ENCODE results near the gene PDZRN4. TPM values are rescaled to one million over a fixed set of nuclear protein-coding genes. Genes with fewer than 3 reads are reported as not detected.

Gene PDZRN4
- total and polyA plus RNA-seq, 5 donors = 0.28 to 0.74 (median 0.48) TPM

GRCh38 chr12:41424651-41425050 lies 236.5 kb downstream of the PDZRN4 start:
- Histone ChIP-seq H3K9me3 (ENCODE audit: control insufficient read depth, low read length) (no peaks in the 10 kb centered on the region), H3K4me3 (ENCODE audit: low read length) (no peak overlapping the region), H3K27me3 (ENCODE audit: control insufficient read depth, insufficient read depth) (peaks cover 2% of the 10 kb centered on the region), H3K4me1 (ENCODE audit: control insufficient read depth, insufficient read depth, low read length) (no peaks in the 10 kb centered on the region), H3K27ac (ENCODE audit: low read length) (no peak overlapping the region)
- no peak for ATAC-seq
- intact Hi-C loops (cut with DNase I) = no loop called here
- WGBS = 95% methylated on average over 1 of the region's 1 CpG
- DNase-seq = no peak

DNA sequence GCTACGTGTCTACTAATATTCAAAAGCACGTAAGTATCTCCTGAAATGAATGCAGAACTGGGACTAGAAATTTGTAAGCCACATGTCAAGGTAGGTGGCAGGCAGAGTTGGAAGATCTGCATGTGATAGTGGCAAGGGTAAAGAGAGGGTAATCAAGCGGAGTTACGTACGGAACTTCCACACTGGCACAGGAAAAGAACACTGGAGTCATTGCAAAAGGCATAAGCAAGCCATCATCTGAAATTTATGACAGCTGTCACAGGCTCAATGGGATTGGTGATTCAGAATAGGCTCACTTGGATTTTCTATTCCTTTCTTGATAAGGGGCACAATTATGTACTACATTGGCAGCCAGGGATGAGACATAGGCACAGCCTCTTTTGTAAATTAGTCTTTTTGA lies 245.3 kb downstream of the PDZRN4 start:
- no peak for DNase-seq
- intact Hi-C loops (cut with DNase I) = no loop called here
- no peak for ATAC-seq
- Histone ChIP-seq H3K9me3 (ENCODE audit: control insufficient read depth, low read length) (no peaks in the 10 kb centered on the region), H3K4me3 (ENCODE audit: low read length) (no peak overlapping the region), H3K4me1 (ENCODE audit: control insufficient read depth, insufficient read depth, low read length) (no peaks in the 10 kb centered on the region), H3K27me3 (ENCODE audit: control insufficient read depth, insufficient read depth) (peaks cover 1% of the 10 kb centered on the region), H3K27ac (ENCODE audit: low read length) (no peak overlapping the region)
- 92% methylated on average over 5 of the region's 5 CpGs for WGBS

DNA sequence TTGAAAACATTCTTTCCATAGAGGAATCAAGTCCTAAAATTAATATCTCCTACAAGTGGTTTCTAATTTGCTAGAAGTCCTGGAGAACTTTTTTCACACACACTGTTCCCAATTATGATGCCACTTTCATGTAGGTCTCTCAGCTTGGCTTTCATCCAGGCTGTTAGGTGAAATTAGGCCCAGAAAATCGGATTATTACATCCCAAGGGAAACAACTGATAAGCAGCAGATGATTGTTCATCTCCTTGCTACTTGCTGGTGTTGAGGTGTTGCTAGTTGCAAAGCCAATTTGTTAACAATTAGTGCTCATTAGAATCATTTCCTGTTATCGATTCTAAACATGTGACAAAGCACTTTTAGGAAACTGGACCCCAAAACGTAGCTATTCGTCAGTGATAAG lies 248.0 kb downstream of the PDZRN4 start:
- no peaks in the 10 kb centered on the region for H3K27me3 ChIP-seq (ENCODE audit: control insufficient read depth, insufficient read depth)
- no peaks in the 10 kb centered on the region for H3K4me1 ChIP-seq (ENCODE audit: control insufficient read depth, insufficient read depth, low read length)
- no peak overlapping the region for H3K27ac ChIP-seq (ENCODE audit: low read length)
- DNase-seq (no peak), ATAC-seq (no peak)
- no peak overlapping the region for H3K4me3 ChIP-seq (ENCODE audit: low read length)
- 50% methylated on average over 4 of the region's 4 CpGs for WGBS
- H3K9me3 ChIP-seq (ENCODE audit: control insufficient read depth, low read length) = no peaks in the 10 kb centered on the region
- intact Hi-C loops (cut with DNase I) = no loop called here

DNA sequence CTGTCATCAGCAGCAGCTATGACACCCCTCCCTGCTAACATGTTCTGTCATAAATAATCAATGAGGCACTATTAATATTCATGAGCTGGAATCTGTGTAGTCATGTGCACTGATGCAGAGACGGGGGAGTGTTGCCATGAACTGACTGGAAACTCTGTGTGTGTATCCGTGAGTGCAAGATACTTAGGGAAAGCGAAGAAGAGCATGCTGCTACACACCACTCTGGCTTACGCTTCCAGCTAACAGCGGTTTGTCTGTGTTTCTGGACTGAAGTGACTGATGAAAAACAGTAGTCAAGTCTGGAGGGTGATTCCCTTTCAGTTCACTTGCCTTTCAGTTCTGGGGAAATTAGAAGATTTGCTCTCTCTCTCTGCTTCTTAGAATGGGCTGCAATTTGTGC lies 249.4 kb downstream of the PDZRN4 start:
- Histone ChIP-seq H3K27ac (ENCODE audit: low read length) (no peak overlapping the region), H3K9me3 (ENCODE audit: control insufficient read depth, low read length) (no peaks in the 10 kb centered on the region), H3K27me3 (ENCODE audit: control insufficient read depth, insufficient read depth) (no peaks in the 10 kb centered on the region), H3K4me3 (ENCODE audit: low read length) (no peak overlapping the region), H3K4me1 (ENCODE audit: control insufficient read depth, insufficient read depth, low read length) (no peaks in the 10 kb centered on the region)
- DNase-seq (no peak), ATAC-seq (no peak)
- intact Hi-C loops (cut with DNase I) = no loop called here
- WGBS = 53% methylated on average over 5 of the region's 5 CpGs

DNA sequence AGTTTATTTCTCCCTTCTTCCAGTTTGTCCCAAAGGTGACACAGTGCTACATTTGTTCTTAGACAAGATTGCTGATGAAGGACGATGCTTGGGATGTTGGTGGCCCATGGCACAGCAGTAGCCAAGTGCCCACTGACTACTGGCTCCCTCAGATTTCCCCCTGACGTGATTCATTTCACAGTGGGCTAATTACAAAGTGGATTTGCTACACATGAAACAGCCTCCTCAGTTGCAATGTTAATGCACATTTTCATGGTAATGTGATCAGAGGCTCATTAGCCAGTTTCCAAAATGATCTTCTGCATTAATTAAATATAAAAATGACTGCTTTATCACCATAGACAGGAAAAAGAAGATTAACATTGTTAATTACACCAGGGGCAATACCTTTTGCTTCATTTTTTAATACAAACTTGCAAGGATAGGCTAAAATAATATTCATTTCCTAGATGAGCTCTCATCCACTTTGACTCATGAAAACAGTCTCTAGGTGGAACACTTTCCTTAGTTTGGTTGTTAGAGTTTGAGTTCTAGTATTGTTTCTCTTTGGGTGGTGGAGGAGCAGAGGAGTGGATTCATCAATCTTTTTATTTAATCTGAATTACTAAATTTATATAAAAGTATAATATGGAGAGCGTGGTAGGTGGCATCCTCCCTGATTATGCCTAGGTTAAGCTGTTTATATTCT lies 250.9 kb downstream of the PDZRN4 start:
- DNase-seq = no peak
- no peak for ATAC-seq
- no peaks in the 10 kb centered on the region for H3K4me1 ChIP-seq (ENCODE audit: control insufficient read depth, insufficient read depth, low read length)

GRCh38 chr12:41439801-41440200 lies 251.7 kb downstream of the PDZRN4 start:
- DNase-seq (no peak), ATAC-seq (no peak)
- no peak overlapping the region for H3K4me3 ChIP-seq (ENCODE audit: low read length)
- no peaks in the 10 kb centered on the region for H3K27me3 ChIP-seq (ENCODE audit: control insufficient read depth, insufficient read depth)
- H3K27ac ChIP-seq (ENCODE audit: low read length) = no peak overlapping the region
- 15% methylated on average over 2 of the region's 2 CpGs for WGBS
- intact Hi-C loops (cut with DNase I) = no loop called here
- H3K4me1 ChIP-seq (ENCODE audit: control insufficient read depth, insufficient read depth, low read length) = no peaks in the 10 kb centered on the region
- no peaks in the 10 kb centered on the region for H3K9me3 ChIP-seq (ENCODE audit: control insufficient read depth, low read length)

More for the DNA sequence above, 250.9 kb downstream of the PDZRN4 start:
- Histone ChIP-seq H3K27me3 (ENCODE audit: control insufficient read depth, insufficient read depth) (no peaks in the 10 kb centered on the region), H3K4me3 (ENCODE audit: low read length) (no peak overlapping the region), H3K9me3 (ENCODE audit: control insufficient read depth, low read length) (no peaks in the 10 kb centered on the region), H3K27ac (ENCODE audit: low read length) (no peak overlapping the region)
- WGBS = 84% methylated on average over 3 of the region's 3 CpGs
- intact Hi-C loops (cut with DNase I) = no loop called here

DNA sequence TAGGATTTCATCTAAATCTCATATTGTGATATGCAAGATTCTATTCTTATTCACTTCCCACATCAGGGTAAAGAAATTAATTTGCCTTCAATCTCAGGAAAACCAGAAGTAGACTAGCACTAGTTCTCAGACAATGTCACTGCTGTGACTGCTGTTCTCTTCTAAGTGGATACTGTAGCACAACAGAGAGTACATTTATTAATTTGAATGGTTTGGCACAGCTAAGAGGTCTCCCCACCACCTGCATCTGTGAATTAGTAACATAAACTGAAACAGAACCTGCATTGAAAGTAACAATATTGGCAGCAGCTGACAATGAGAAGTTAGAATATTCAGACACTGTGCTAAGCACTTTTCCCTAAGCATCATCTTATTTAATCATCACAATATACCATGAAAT lies 253.1 kb downstream of the PDZRN4 start:
- H3K4me3 ChIP-seq (ENCODE audit: low read length) = no peak overlapping the region
- intact Hi-C loops (cut with DNase I) = no loop called here
- H3K27ac ChIP-seq (ENCODE audit: low read length) = no peak overlapping the region
- DNase-seq = no peak
- H3K4me1 ChIP-seq (ENCODE audit: control insufficient read depth, insufficient read depth, low read length) = no peaks in the 10 kb centered on the region
- no peak for ATAC-seq
- H3K27me3 ChIP-seq (ENCODE audit: control insufficient read depth, insufficient read depth) = no peaks in the 10 kb centered on the region
- H3K9me3 ChIP-seq (ENCODE audit: control insufficient read depth, low read length) = no peaks in the 10 kb centered on the region

DNA sequence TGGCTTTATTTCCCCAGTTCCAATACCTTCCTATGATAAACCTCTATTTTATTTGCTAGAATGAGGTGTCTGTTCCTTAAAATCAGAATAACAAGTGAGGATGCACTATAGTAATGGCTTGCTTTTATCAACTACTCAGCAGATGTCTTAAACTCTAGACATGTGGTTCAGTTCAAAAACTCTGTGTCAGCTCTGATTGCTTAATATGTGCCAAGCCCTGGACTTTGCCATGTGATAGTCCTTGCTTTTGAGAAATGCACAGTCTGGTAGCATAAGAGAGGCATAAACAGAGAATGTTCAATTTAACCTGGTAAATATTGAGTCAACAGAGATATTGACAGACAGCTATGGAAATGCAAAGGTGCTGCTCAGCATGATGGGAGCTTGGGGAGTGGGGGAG lies 254.8 kb downstream of the PDZRN4 start:
- Histone ChIP-seq H3K4me1 (ENCODE audit: control insufficient read depth, insufficient read depth, low read length) (no peaks in the 10 kb centered on the region), H3K4me3 (ENCODE audit: low read length) (no peak overlapping the region), H3K9me3 (ENCODE audit: control insufficient read depth, low read length) (no peaks in the 10 kb centered on the region), H3K27ac (ENCODE audit: low read length) (no peak overlapping the region), H3K27me3 (ENCODE audit: control insufficient read depth, insufficient read depth) (no peaks in the 10 kb centered on the region)
- DNase-seq (no peak), ATAC-seq (no peak)
- intact Hi-C loops (cut with DNase I) = no loop called here

DNA sequence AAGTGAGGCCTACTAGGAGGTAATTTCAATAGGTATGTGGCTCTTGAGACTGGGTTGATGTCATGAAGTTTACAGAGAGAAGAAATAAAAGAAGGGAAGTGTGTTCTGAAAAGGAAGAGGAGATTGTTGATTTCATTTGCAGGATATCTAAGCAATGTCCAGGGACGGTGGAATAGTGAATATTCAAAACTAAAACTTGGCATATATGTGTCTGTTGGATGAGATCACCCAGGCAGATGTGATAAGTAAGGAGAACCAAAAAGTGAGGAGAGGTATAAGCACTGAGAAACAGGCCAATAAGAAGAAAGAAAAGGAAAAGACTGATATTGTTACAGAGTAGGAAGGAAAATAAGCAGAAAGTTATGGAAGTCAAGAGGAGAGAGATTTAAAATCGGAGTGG lies 255.6 kb downstream of the PDZRN4 start:
- ATAC-seq (no peak), DNase-seq (no peak)
- Histone ChIP-seq H3K4me3 (ENCODE audit: low read length) (no peak overlapping the region), H3K27ac (ENCODE audit: low read length) (no peak overlapping the region), H3K27me3 (ENCODE audit: control insufficient read depth, insufficient read depth) (no peaks in the 10 kb centered on the region), H3K9me3 (ENCODE audit: control insufficient read depth, low read length) (no peaks in the 10 kb centered on the region), H3K4me1 (ENCODE audit: control insufficient read depth, insufficient read depth, low read length) (no peaks in the 10 kb centered on the region)
- intact Hi-C loops (cut with DNase I) = no loop called here
- 29% methylated on average over 2 of the region's 2 CpGs for WGBS

GRCh38 chr12:41452838-41453407 lies 264.8 kb downstream of the PDZRN4 start:
- Histone ChIP-seq H3K27me3 (ENCODE audit: control insufficient read depth, insufficient read depth) (no peaks in the 10 kb centered on the region), H3K4me1 (ENCODE audit: control insufficient read depth, insufficient read depth, low read length) (no peaks in the 10 kb centered on the region), H3K4me3 (ENCODE audit: low read length) (no peak overlapping the region), H3K9me3 (ENCODE audit: control insufficient read depth, low read length) (no peaks in the 10 kb centered on the region), H3K27ac (ENCODE audit: low read length) (no peak overlapping the region)
- WGBS = 55% methylated on average over 6 of the region's 6 CpGs
- ATAC-seq (no peak), DNase-seq (no peak)
- intact Hi-C loops (cut with DNase I) = no loop called here

DNA sequence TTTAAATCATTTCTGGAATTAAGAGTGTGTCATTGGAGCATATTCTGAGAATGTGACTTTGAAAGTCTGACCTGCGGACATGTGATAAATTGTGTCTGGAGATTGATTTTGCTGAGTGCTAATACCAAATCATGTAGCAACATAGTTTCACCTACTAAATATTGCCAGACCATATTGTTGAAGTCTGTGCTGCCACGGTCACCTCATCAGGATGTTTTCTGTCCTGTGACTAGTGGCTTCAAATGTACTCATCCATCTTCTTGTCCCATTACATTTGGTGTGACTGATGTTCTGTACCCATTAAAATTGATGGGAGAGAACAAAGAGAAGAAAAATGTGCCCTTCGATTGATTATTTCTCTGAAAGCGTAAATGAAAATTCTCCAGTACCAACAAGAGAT lies 265.3 kb downstream of the PDZRN4 start:
- intact Hi-C loops (cut with DNase I) = no loop called here
- Histone ChIP-seq H3K4me1 (ENCODE audit: control insufficient read depth, insufficient read depth, low read length) (no peaks in the 10 kb centered on the region), H3K4me3 (ENCODE audit: low read length) (no peak overlapping the region), H3K9me3 (ENCODE audit: control insufficient read depth, low read length) (no peaks in the 10 kb centered on the region), H3K27ac (ENCODE audit: low read length) (no peak overlapping the region), H3K27me3 (ENCODE audit: control insufficient read depth, insufficient read depth) (no peaks in the 10 kb centered on the region)
- DNase-seq (no peak), ATAC-seq (no peak)
- 94% methylated on average over 4 of the region's 4 CpGs for WGBS
